Measurements from ENCODE around the gene PIGR.

Gene PIGR

DNA sequence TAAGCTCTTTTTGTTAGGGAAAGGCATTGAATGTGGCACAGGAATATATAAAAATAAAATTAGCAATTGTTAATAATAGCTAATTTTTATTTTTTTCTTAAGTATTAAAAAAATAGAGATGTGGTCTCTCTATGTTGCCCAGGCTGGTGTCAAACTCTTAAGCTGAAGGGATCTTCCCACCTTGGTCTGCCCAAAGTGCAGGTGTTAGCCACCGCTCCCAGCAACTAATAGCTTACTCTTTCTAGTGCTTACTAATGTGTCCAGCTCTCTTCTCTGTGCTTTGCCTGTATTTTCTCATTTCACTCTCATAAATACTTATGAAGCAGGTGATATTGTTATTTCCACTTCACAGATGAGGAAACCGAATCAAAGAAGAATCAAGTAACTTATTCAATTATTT lies 62.4 kb downstream of the PIGR start:
- no peak for ATAC-seq
- TF ChIP-seq ZFP3 (CRISPR knock-in tag; IDR thresholded peaks at IDR 0.05) (no peak), GLIS3 (CRISPR knock-in tag; IDR thresholded peaks at IDR 0.05) (no peak), SNAI2 (CRISPR knock-in tag; IDR thresholded peaks at IDR 0.05) (no peak), TCF4 (CRISPR knock-in tag; IDR thresholded peaks at IDR 0.05; ENCODE audit: borderline replicate concordance) (no peak), ZNF8 (CRISPR knock-in tag; IDR thresholded peaks at IDR 0.05) (no peak), ZFP30 (CRISPR knock-in tag; IDR thresholded peaks at IDR 0.05) (no peak), ZC3H10 (CRISPR knock-in tag; IDR thresholded peaks at IDR 0.05) (no peak)

DNA sequence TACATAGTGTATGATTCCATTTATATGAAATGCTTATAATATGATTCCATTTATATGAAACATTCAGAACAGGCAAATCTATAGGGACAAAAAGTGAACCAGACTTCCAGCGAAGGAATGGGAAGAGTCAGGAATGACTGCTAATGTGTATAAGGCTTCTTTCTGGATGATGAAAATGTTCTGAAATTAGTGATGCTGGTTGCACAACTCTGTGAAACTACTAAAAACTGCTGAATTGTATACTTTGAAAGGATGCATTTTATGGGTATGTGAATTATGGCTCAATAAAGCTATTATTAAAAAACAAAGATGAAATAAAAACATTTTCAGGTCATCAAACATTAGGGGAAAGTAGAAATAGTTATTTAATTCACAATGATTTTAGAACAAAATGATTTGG lies 63.1 kb downstream of the PIGR start:
- ATAC-seq = no peak
- no peak for TF ChIP-seq GLIS3 (CRISPR knock-in tag; IDR thresholded peaks at IDR 0.05)
- no peak for TF ChIP-seq ZC3H10 (CRISPR knock-in tag; IDR thresholded peaks at IDR 0.05)
- TF ChIP-seq CSRNP3 (CRISPR knock-in tag; IDR thresholded peaks at IDR 0.05) = no peak
- TF ChIP-seq, protein P1, sequence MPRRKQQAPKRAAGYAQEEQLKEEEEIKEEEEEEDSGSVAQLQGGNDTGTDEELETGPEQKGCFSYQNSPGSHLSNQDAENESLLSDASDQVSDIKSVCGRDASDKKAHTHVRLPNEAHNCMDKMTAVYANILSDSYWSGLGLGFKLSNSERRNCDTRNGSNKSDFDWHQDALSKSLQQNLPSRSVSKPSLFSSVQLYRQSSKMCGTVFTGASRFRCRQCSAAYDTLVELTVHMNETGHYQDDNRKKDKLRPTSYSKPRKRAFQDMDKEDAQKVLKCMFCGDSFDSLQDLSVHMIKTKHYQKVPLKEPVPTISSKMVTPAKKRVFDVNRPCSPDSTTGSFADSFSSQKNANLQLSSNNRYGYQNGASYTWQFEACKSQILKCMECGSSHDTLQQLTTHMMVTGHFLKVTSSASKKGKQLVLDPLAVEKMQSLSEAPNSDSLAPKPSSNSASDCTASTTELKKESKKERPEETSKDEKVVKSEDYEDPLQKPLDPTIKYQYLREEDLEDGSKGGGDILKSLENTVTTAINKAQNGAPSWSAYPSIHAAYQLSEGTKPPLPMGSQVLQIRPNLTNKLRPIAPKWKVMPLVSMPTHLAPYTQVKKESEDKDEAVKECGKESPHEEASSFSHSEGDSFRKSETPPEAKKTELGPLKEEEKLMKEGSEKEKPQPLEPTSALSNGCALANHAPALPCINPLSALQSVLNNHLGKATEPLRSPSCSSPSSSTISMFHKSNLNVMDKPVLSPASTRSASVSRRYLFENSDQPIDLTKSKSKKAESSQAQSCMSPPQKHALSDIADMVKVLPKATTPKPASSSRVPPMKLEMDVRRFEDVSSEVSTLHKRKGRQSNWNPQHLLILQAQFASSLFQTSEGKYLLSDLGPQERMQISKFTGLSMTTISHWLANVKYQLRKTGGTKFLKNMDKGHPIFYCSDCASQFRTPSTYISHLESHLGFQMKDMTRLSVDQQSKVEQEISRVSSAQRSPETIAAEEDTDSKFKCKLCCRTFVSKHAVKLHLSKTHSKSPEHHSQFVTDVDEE (CRISPR knock-in tag; IDR thresholded peaks at IDR 0.05) = no peak
- TF ChIP-seq ISL1 (CRISPR knock-in tag; IDR thresholded peaks at IDR 0.05) = no peak
- no peak for TF ChIP-seq ZNF565 (CRISPR knock-in tag; conservative IDR thresholded peaks at IDR 0.05; ENCODE audit: low read depth)
- no peak for TF ChIP-seq CREB5 (CRISPR knock-in tag; IDR thresholded peaks at IDR 0.05; ENCODE audit: low read depth)
- no peak for TF ChIP-seq PPARA (CRISPR knock-in tag; IDR thresholded peaks at IDR 0.05; ENCODE audit: borderline replicate concordance)

DNA sequence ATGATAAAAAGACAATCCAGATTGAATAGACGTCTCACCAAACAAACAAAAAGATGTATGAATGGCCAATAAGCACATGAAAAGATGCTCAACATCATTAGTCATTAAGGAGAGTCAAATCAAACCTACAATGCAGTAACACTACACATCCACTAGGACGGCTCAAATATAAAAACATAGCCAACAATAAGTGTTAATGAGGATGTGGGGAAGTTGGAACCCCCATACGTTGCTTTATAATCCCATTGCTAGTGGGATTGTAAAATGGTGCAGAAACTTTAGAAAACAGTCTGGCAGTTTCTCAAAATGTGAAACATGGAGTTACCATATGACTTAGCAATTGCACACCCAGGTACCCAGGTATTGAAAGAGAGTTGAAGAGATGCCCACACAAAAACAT lies 63.7 kb downstream of the PIGR start:
- no peak for ATAC-seq
- no peak for TF ChIP-seq CSRNP3 (CRISPR knock-in tag; IDR thresholded peaks at IDR 0.05)
- TF ChIP-seq ZNF70 (CRISPR knock-in tag; IDR thresholded peaks at IDR 0.05) = no peak
- TF ChIP-seq SNAI2 (CRISPR knock-in tag; IDR thresholded peaks at IDR 0.05) = no peak
- TF ChIP-seq TOX (CRISPR knock-in tag; IDR thresholded peaks at IDR 0.05; ENCODE audit: borderline replicate concordance) = no peak
- no peak for TF ChIP-seq GLIS3 (CRISPR knock-in tag; IDR thresholded peaks at IDR 0.05)
- no peak for TF ChIP-seq TCF4 (CRISPR knock-in tag; IDR thresholded peaks at IDR 0.05; ENCODE audit: borderline replicate concordance)
- TF ChIP-seq ZC3H10 (CRISPR knock-in tag; IDR thresholded peaks at IDR 0.05) = no peak
- TF ChIP-seq, protein P1 (CRISPR knock-in tag; IDR thresholded peaks at IDR 0.05) = no peak
- TF ChIP-seq ZNF8 (CRISPR knock-in tag; IDR thresholded peaks at IDR 0.05) = no peak
- TF ChIP-seq ZFP3 (CRISPR knock-in tag; IDR thresholded peaks at IDR 0.05) = no peak
- no peak for TF ChIP-seq CREB5 (CRISPR knock-in tag; IDR thresholded peaks at IDR 0.05; ENCODE audit: low read depth)
- no peak for TF ChIP-seq ZFP30 (CRISPR knock-in tag; IDR thresholded peaks at IDR 0.05)
- TF ChIP-seq, protein P2, sequence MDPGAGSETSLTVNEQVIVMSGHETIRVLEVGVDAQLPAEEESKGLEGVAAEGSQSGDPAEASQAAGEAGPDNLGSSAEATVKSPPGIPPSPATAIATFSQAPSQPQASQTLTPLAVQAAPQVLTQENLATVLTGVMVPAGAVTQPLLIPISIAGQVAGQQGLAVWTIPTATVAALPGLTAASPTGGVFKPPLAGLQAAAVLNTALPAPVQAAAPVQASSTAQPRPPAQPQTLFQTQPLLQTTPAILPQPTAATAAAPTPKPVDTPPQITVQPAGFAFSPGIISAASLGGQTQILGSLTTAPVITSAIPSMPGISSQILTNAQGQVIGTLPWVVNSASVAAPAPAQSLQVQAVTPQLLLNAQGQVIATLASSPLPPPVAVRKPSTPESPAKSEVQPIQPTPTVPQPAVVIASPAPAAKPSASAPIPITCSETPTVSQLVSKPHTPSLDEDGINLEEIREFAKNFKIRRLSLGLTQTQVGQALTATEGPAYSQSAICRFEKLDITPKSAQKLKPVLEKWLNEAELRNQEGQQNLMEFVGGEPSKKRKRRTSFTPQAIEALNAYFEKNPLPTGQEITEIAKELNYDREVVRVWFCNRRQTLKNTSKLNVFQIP (CRISPR knock-in tag; IDR thresholded peaks at IDR 0.05; ENCODE audit: borderline replicate concordance, low read depth) = no peak
- TF ChIP-seq CSDC2 (CRISPR knock-in tag; IDR thresholded peaks at IDR 0.05) = no peak
- no peak for TF ChIP-seq PATZ1 (CRISPR knock-in tag; IDR thresholded peaks at IDR 0.05; ENCODE audit: borderline replicate concordance)

Data from SK-N-SH treated with all-trans-retinoic acid at 6 μM for 48 hours (cell line).